ENCODE data around the gene FBN2.

The FBN2 gene

GRCh38 chr5:128300181-128300580 is 237.9 kb downstream of the FBN2 start:
- TF ChIP-seq, protein P1, sequence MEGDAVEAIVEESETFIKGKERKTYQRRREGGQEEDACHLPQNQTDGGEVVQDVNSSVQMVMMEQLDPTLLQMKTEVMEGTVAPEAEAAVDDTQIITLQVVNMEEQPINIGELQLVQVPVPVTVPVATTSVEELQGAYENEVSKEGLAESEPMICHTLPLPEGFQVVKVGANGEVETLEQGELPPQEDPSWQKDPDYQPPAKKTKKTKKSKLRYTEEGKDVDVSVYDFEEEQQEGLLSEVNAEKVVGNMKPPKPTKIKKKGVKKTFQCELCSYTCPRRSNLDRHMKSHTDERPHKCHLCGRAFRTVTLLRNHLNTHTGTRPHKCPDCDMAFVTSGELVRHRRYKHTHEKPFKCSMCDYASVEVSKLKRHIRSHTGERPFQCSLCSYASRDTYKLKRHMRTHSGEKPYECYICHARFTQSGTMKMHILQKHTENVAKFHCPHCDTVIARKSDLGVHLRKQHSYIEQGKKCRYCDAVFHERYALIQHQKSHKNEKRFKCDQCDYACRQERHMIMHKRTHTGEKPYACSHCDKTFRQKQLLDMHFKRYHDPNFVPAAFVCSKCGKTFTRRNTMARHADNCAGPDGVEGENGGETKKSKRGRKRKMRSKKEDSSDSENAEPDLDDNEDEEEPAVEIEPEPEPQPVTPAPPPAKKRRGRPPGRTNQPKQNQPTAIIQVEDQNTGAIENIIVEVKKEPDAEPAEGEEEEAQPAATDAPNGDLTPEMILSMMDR (IDR thresholded peaks at IDR 0.05; ENCODE audit: insufficient read depth, low read depth, low read length, missing control alignments) = no peak
- H3K4me3 ChIP-seq (ENCODE audit: low read depth, low read length) = no peak overlapping the region
- DNase-seq (ENCODE audit: low read depth) = no peak

GRCh38 chr5:128290152-128290858 is 247.7 kb downstream of the FBN2 start:
- no peak for DNase-seq (ENCODE audit: low read depth)
- no peak overlapping the region for H3K4me3 ChIP-seq (ENCODE audit: low read depth, low read length)
- TF ChIP-seq, protein P1 (IDR thresholded peaks at IDR 0.05; ENCODE audit: insufficient read depth, low read depth, low read length, missing control alignments) = no peak

DNA sequence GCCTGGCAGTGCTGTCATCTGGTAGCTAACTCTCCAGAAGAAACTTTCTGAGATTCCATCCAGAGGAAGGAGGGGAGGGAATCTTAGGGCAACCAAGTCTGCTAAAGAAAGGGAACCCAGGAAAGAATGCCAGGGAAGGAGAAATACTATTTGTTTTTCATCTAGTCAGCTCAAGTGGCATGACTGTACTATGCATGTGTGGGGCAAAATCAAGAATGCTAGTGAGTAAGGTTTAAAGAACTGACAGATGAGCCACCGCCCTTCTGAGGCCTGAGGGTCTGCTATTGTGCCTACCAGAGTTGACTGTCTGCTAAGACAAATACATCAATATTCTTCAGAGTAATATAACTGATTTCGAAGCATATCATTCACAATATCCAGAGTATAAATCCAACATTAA is 250.3 kb downstream of the FBN2 start:
- TF ChIP-seq, protein P1 (IDR thresholded peaks at IDR 0.05; ENCODE audit: insufficient read depth, low read depth, low read length, missing control alignments) = no peak
- no peak for DNase-seq (ENCODE audit: low read depth)
- H3K4me3 ChIP-seq (ENCODE audit: low read depth, low read length) = no peak overlapping the region

DNA sequence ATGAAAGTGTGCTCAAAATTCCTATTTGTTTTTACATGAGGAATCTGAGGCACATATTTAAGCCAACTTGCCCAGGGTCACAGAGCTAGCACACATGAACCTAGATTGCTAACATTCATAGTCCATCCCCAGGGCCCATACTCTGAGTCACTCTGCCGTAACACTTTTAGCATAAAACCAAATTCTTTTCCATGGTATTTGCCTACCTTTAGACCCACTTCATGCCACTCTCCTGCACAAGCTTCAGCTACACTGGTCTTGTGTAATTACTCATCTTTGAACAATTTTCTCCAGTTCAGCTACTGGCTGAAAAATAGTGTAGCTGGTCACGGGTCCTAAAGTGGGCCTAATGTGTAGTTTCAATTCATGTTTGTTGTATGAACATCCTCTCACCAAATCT is 253.8 kb downstream of the FBN2 start:
- H3K4me3 ChIP-seq (ENCODE audit: low read depth, low read length) = no peak overlapping the region
- TF ChIP-seq, protein P1 (IDR thresholded peaks at IDR 0.05; ENCODE audit: insufficient read depth, low read depth, low read length, missing control alignments) = no peak
- DNase-seq (ENCODE audit: low read depth) = no peak

GRCh38 chr5:128279345-128279744 is 258.7 kb downstream of the FBN2 start:
- no peak overlapping the region for H3K4me3 ChIP-seq (ENCODE audit: low read depth, low read length)
- no peak for DNase-seq (ENCODE audit: low read depth)
- TF ChIP-seq, protein P1 (IDR thresholded peaks at IDR 0.05; ENCODE audit: insufficient read depth, low read depth, low read length, missing control alignments) = no peak

DNA sequence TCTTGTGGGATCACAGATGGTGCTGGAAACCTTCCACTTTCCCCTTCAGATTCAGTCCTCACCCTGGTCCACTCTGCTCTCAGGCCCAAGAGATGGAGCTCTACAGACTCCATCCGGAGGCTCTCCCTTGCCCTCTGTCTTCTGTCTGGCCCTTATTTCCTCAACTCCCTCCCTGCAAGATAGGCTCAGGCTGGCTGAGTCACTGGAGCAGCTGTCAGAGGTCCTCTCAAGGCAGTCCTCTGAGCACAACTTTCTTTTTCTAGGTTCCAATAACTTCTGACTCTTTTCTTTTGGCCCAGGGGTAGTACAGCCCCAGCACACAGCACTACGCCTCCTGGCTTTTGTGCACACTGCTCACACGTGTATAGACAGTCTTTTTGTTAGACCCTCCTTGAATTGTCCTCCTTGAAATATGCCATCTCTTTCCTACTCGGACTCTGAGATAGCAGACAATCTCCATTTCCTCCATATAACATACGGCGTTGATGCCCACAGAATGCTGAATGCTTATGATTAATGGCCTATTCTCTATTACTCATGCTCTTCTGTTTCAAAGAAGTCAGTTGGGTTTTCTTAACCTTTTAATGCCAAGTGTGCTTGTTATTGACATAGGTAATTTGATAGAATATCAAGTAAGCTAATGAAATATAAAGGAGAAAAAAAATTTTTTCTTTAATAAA is 261.4 kb downstream of the FBN2 start:
- DNase-seq (ENCODE audit: low read depth) = no peak
- TF ChIP-seq, protein P1 (IDR thresholded peaks at IDR 0.05; ENCODE audit: insufficient read depth, low read depth, low read length, missing control alignments) = no peak
- H3K4me3 ChIP-seq (ENCODE audit: low read depth, low read length) = no peak overlapping the region

Measured in GM12865 (cell line).